GM23248 (cell line): ENCODE data around the gene KBTBD3.

Source experiments
- EZH2 ChIP-seq: fragments of 200-600 bp; sonication (generic); IDR thresholded peaks from 2 replicates; pipeline ENCODE4 v1.6.1; 2018; ENCODE audit warnings: antibody characterized with exemption, mild to moderate bottlenecking; ENCODE audit not compliant: insufficient read depth, poor library complexity, severe bottlenecking
- EZH2phosphoT487 ChIP-seq: fragments of 200-600 bp; sonication (generic); IDR thresholded peaks from 2 replicates; pipeline ENCODE4 v1.6.1; 2018; ENCODE audit warnings: antibody characterized with exemption, moderate library complexity, mild to moderate bottlenecking, low read depth; ENCODE audit not compliant: insufficient read depth

- TF ChIP-seq EZH2phosphoT487 (no peak), EZH2 (no peak)
Measured at GRCh38 chr11:106043540-106043939, 33.6 kb downstream of the KBTBD3 start.
